SK-N-SH treated with all-trans-retinoic acid at 6 μM for 48 hours (cell line): ENCODE results near the gene CD84.
"Not testable (repeated sequence)": the region's sequence is repeated elsewhere in the genome, so short reads cannot be mapped to it uniquely, and the experiment has no call there.

Source experiments
- ARNTL ChIP-seq: fragments of 450-650 bp; formaldehyde crosslinking; IDR thresholded peaks from 2 replicates; pipeline ENCODE4 v1.5.0; 2020; ENCODE audit warnings: low read depth, mild to moderate bottlenecking, moderate library complexity, borderline replicate concordance
- CSDC2 ChIP-seq: fragments of 250-450 bp; sonication (Bioruptor Pico); IDR thresholded peaks from 2 replicates; pipeline ENCODE4 v1.5.0; 2020; ENCODE audit warnings: mild to moderate bottlenecking, moderate library complexity
- GLIS3 ChIP-seq: fragments of 250-450 bp; sonication (Bioruptor Pico); IDR thresholded peaks from 2 replicates; pipeline ENCODE4 v1.5.0; 2020; ENCODE audit warnings: mild to moderate bottlenecking, moderate library complexity
- OSR1 ChIP-seq: fragments of 250-450 bp; sonication (Bioruptor Pico); IDR thresholded peaks from 2 replicates; pipeline ENCODE4 v1.8.0; 2022; ENCODE audit warnings: moderate library complexity, mild to moderate bottlenecking, inconsistent platforms
- RARB ChIP-seq: fragments of 250-450 bp; sonication (Bioruptor Pico); IDR thresholded peaks from 2 replicates; pipeline ENCODE4 v1.8.0; 2021; ENCODE audit warnings: mild to moderate bottlenecking, moderate library complexity
- SNAI2 ChIP-seq: fragments of 250-450 bp; sonication (Bioruptor Pico); IDR thresholded peaks from 2 replicates; pipeline ENCODE4 v1.5.0; 2020; ENCODE audit warnings: mild to moderate bottlenecking, moderate library complexity
- TOX ChIP-seq: fragments of 250-450 bp; sonication (Bioruptor Pico); IDR thresholded peaks from 2 replicates; pipeline ENCODE4 v1.8.0; 2021; ENCODE audit warnings: mild to moderate bottlenecking, moderate library complexity, borderline replicate concordance
- ZFP3 ChIP-seq: fragments of 250-450 bp; sonication (Bioruptor Pico); IDR thresholded peaks from 2 replicates; pipeline ENCODE4 v1.5.0; 2020; ENCODE audit warnings: mild to moderate bottlenecking, moderate library complexity
- ZFP30 ChIP-seq: fragments of 450-650 bp; formaldehyde crosslinking; IDR thresholded peaks from 2 replicates; pipeline ENCODE4 v1.5.0; 2022; ENCODE audit warnings: mild to moderate bottlenecking, moderate library complexity
- ZNF565 ChIP-seq: fragments of 450-650 bp; formaldehyde crosslinking; conservative IDR thresholded peaks from 2 replicates; pipeline ENCODE4 v1.5.0; 2020; ENCODE audit warnings: low read depth, mild to moderate bottlenecking, moderate library complexity
- TF ChIP-seq, protein P1 (sequence below): fragments of 250-450 bp; sonication (Bioruptor Pico); IDR thresholded peaks from 2 replicates; pipeline ENCODE4 v1.5.1; 2021; ENCODE audit warnings: mild to moderate bottlenecking, moderate library complexity

DNA sequence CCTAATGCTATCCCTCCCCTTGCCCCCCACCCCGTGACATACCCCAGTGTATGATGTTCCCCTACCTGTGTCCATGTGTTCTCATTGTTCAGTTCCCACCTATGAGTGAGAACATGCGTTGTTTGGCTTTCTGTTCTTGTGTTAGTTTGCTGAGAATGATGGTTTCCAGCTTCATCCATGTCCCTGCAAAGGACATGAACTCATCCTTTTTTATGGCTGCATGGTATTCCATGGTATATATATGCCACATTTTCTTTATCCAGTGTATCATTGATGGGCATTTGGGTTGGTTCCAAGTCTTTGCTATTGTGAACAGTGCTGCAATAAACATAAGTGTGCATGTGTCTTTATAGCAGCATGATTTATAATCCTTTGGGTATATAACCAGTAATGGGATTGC, 55.5 kb downstream of the CD84 start:
- not testable (repeated sequence) for TF ChIP-seq OSR1; CSDC2; ZFP30 (CRISPR knock-in tag); RARB (CRISPR knock-in tag); SNAI2; ZFP3 (CRISPR knock-in tag); TOX (CRISPR knock-in tag); ZNF565 (CRISPR knock-in tag); GLIS3 (CRISPR knock-in tag); ARNTL (CRISPR knock-in tag)
- TF ChIP-seq, protein P1, sequence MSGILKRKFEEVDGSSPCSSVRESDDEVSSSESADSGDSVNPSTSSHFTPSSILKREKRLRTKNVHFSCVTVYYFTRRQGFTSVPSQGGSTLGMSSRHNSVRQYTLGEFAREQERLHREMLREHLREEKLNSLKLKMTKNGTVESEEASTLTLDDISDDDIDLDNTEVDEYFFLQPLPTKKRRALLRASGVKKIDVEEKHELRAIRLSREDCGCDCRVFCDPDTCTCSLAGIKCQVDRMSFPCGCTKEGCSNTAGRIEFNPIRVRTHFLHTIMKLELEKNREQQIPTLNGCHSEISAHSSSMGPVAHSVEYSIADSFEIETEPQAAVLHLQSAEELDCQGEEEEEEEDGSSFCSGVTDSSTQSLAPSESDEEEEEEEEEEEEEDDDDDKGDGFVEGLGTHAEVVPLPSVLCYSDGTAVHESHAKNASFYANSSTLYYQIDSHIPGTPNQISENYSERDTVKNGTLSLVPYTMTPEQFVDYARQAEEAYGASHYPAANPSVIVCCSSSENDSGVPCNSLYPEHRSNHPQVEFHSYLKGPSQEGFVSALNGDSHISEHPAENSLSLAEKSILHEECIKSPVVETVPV (CRISPR knock-in tag): not testable (repeated sequence)
